GM18511 (cell line): ENCODE measurements around the gene RHBDD2.

Experiments
- ATAC-seq: cut with Tn5 transposase; IDR thresholded peaks from one replicate; pipeline ENCODE4 v1.9.1; 2021; ENCODE audit warnings: mild to moderate bottlenecking, moderate library complexity; ENCODE audit not compliant: unreplicated experiment

Gene RHBDD2

DNA sequence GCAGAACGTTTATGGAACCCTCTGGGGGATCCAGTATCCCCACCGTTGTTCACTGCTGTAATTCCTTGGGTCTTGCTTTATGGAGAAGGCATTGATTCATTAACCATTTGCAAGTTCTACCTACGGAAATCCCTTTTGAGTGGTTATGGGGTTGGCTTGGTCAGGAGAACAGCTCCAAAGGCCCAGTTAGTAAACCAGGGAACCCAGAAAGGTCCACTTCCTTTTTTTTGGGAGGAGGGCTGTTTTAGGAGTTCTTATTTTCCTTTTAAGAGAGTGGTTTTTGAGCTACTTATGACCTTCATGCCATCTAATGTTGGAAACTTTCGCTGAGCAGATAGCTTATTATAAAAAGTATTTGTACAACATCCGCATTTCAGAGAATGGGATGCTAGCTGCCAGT is 37.4 kb downstream of the RHBDD2 start:
- no peak for ATAC-seq

DNA sequence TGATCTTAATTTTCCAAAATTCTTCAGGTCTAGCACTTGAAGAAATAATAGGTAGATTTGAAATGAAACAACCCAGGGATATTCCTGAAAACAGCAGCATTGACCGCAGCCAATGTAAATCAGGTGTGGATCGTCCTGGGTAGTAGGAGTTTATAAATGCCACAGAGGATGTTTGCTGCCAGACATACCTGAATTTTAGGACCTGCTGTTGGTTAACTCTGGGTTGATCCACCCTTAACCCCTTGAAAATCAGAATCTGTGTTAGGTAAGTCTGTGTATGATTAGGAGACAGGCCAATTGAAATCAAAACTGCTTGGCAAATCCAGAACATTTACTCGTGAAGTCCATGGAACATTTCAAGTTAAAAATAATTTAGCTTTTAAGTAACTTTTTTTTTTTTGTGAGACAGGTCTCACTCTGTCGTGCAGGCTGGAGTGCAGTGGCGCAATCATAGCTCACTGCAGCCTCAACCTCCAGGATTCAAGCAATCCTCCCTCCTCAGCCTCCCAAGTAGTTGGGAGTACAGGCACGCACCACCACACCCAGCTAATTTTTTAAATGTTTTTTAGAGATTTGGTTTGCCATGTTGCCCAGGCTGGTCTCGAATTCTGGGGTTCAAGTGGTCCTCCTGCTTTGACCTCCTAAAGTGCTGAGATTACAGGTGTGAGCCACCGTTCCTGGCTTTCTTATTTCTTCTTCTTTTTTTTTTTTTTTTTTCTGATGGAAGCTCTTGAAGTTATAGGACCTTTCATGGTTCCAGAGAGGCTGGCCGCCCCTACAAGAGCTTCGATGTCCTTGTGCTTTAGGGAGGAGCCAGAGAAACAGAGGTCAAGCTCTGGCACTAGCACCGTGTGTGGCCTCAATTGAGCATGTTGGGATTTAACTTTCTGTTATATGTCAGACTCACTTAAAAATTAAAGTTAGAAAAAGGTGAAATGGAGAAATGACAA is 38.1 kb downstream of the RHBDD2 start:
- ATAC-seq, result no peak

DNA sequence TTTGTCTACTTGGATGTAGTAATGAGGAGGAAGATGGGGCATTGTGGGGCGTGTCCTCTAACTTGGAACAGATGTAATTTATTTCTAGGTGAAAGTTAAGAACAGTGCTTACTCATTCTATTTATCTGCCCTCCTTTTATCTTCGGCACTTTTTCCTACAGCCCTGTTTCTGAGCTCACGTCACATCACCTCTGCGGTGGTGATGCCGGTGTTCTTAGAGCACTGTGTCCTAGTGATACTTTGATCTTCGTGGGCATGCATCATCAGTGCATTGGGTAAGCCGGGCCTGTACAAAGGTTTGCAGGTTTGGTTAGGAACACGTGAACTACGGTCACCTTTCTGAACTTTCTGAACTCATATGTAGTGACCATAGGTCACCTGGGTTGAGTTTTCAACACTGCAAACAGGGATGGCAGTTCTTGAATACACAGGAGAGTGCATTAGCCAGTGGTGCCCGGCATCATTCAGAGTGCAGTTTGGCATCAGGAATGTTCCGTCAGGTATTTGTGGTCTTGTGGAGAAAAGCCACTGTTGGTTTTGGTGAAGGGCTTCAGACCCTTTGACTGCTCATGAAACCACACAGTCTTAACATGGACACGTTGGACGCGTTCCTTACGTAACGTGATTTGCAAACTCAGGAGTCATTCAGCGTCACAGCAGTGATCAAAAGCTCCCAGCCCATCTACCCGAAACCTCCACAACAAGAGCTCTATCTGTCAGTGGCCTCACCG is 41.8 kb downstream of the RHBDD2 start:
- ATAC-seq, result no peak

- no peak for ATAC-seq
These were observed 42.6 kb downstream of the RHBDD2 start for GRCh38 chr7:75921479-75921878.

- ATAC-seq, result no peak
These were observed 44.3 kb downstream of the RHBDD2 start for GRCh38 chr7:75922966-75923603.

GRCh38 chr7:75924256-75924655 is 45.4 kb downstream of the RHBDD2 start:
- ATAC-seq, result no peak

GRCh38 chr7:75924889-75925288 is 46.1 kb downstream of the RHBDD2 start:
- no peak for ATAC-seq

DNA sequence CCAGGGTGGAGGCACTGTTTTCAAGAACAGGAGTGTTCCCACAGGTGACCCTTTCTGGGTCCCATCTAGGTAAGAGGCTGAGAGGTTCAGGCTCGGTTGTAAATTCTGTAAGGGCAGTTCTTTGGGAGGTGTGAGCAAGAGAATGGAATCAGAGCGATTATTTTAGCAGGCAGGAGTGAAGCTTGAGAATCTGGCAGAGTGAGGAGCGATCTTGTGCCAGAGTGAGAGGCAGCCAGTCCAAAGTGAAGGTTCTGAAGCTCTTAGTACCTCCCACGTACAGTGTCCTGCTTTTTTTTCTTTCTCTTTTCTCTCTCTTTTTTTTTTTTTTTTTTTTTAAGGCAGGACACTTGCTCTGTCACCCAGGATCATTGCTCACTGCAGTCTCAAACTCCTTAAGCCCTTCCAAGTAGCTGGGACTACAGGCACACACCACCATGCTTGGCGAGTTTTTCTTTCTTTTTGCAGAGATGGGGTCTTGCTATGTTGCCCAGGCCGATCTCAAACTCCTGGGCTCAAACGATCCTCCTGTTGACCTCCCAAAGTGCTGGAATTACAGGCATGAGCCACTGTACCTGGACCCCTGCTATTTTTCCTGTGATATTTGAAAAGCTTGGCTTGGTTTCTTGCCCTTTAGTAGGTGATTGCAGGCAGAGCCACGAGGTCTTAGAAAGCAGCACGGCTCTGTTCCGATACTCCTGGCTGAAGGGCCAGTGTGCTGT is 47.0 kb downstream of the RHBDD2 start:
- no peak for ATAC-seq

DNA sequence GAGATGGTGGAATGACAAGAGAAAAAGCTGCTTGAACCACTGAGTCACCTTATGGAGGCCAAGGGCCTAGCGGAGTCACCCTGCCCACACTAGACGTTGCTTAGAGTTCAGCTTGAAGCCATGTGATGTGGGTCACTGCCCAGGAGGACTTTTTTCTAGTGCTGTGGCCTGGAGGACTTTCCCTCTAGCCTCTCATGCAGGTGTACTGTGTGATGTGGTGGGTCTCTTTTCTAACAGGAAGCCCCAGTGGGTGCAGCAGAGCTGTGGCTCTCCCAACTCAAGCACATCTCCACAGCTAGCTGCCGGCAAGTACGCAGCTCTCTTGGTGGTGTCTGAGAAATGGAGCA is 49.7 kb downstream of the RHBDD2 start:
- peak; percentile 72 for ATAC-seq

GRCh38 chr7:75931680-75932079 is 52.8 kb downstream of the RHBDD2 start:
- ATAC-seq, result no peak

GRCh38 chr7:75937958-75938786 is 59.3 kb downstream of the RHBDD2 start:
- no peak for ATAC-seq
